ENCODE results near the gene HSPH1.
"Not testable (repeated sequence)": the region's sequence is repeated elsewhere in the genome, so short reads cannot be mapped to it uniquely, and the experiment has no call there.

HSPH1 gene

GRCh38 chr13:31161557-31162150 lies at the start of gene HSPH1:
Gene HSPH1, minus strand, starts transcription at chr13:31161904. Its CDS starts 322 bp downstream, at chr13:31161582.
- no peak for DNase-seq

- no peak for DNase-seq
These were observed 48.1 kb upstream of the HSPH1 start for GRCh38 chr13:31209841-31210210.

- DNase-seq, result no peak
These were observed 47.6 kb upstream of the HSPH1 start for GRCh38 chr13:31209172-31209840.

GRCh38 chr13:31208559-31209122 lies 46.9 kb upstream of the HSPH1 start:
- no peak for DNase-seq

GRCh38 chr13:31207661-31208552 lies 46.2 kb upstream of the HSPH1 start:
- DNase-seq, result no peak

- no peak for DNase-seq
These were observed 42.9 kb upstream of the HSPH1 start for GRCh38 chr13:31204592-31204991.

- no peak for DNase-seq
These were observed 39.8 kb upstream of the HSPH1 start for GRCh38 chr13:31201341-31202031.

- no peak for DNase-seq
These were observed 38.9 kb upstream of the HSPH1 start for GRCh38 chr13:31200637-31200971.

- peak; percentile 91 for DNase-seq
These were observed 38.3 kb upstream of the HSPH1 start, which contains the start of gene B3GLCT for GRCh38 chr13:31199849-31200636. Gene B3GLCT, plus strand, starts transcription at chr13:31199975. Its CDS starts 110 bp downstream, at chr13:31200085.

GRCh38 chr13:31199527-31199848 lies 37.8 kb upstream of the HSPH1 start:
- no peak for DNase-seq

- no peak for DNase-seq
These were observed 36.8 kb upstream of the HSPH1 start for GRCh38 chr13:31198519-31198918.

GRCh38 chr13:31196992-31197391 lies 35.3 kb upstream of the HSPH1 start:
- no peak for DNase-seq

GRCh38 chr13:31195616-31196015 lies 33.9 kb upstream of the HSPH1 start:
- no peak for DNase-seq

- no peak for DNase-seq
These were observed 30.6 kb upstream of the HSPH1 start for GRCh38 chr13:31192306-31192705.

GRCh38 chr13:31191748-31192147 lies 30.0 kb upstream of the HSPH1 start:
- DNase-seq, result no peak

GRCh38 chr13:31184981-31185645 lies 23.4 kb upstream of the HSPH1 start:
- DNase-seq, result no peak

GRCh38 chr13:31184451-31184850 lies 22.7 kb upstream of the HSPH1 start:
- no peak for DNase-seq

- DNase-seq, result no peak
These were observed 21.3 kb upstream of the HSPH1 start for GRCh38 chr13:31182987-31183386.

- DNase-seq, result no peak
These were observed 18.1 kb upstream of the HSPH1 start for GRCh38 chr13:31179754-31180153.

- no peak for DNase-seq
These were observed 17.5 kb upstream of the HSPH1 start for GRCh38 chr13:31179241-31179640.

- not testable (repeated sequence) for DNase-seq
These were observed 16.2 kb upstream of the HSPH1 start for GRCh38 chr13:31177813-31178495.
